Breast epithelium (tissue), 3 donors: ENCODE measurements around the gene ADD1.

Experiments
- POLR2A ChIP-seq: fragments of 450-650 bp; IDR thresholded peaks from one replicate; pipeline ENCODE4 v1.6.1; 2016; ENCODE audit warnings: antibody characterized with exemption, mild to moderate bottlenecking, moderate library complexity
- TF ChIP-seq, protein P1 (sequence below), 3 donors: fragments of 450-650 bp; IDR thresholded peaks; one replicate each; pipeline ENCODE4 v1.5.1; 2016 to 2017; ENCODE audit warnings: antibody characterized with exemption in 3 of 3, mild to moderate bottlenecking in 3 of 3, moderate library complexity in 3 of 3

DNA sequence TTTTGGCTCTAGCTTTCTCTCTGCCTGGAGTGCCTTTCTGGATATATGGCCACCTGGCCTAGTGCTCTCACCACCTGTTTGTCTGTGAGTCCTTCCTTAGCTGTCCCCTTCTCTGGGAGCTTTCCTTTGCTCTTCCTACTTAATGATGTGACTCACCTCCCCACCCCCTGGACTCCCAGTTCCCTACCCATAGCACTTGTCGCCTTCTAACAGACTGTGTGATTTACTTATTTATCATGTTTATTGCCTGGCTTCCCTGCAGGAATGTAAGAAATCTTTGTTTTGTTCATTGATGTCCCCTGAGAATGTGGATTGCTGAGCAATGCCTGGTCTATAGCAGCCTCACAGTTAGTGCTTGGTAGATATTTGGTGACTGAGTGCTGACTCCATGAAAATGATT is 18.9 kb downstream of the ADD1 start:
- TF ChIP-seq, protein P1, sequence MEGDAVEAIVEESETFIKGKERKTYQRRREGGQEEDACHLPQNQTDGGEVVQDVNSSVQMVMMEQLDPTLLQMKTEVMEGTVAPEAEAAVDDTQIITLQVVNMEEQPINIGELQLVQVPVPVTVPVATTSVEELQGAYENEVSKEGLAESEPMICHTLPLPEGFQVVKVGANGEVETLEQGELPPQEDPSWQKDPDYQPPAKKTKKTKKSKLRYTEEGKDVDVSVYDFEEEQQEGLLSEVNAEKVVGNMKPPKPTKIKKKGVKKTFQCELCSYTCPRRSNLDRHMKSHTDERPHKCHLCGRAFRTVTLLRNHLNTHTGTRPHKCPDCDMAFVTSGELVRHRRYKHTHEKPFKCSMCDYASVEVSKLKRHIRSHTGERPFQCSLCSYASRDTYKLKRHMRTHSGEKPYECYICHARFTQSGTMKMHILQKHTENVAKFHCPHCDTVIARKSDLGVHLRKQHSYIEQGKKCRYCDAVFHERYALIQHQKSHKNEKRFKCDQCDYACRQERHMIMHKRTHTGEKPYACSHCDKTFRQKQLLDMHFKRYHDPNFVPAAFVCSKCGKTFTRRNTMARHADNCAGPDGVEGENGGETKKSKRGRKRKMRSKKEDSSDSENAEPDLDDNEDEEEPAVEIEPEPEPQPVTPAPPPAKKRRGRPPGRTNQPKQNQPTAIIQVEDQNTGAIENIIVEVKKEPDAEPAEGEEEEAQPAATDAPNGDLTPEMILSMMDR (IDR thresholded peaks at IDR 0.05) = no peak
- TF ChIP-seq POLR2A = no peak
